GM23248 (cell line): ENCODE measurements around the gene THOC1. TPM values are rescaled to one million over a fixed set of nuclear protein-coding genes. Genes with fewer than 3 reads are reported as not detected.
A peak's percentile ranks its signal among the peaks of the same experiment; 100 is the strongest.

Experiments used
- DNase-seq: peaks from one replicate; pipeline ENCODE4 v3.0.0-alpha.2; 2015
- H2AFZ ChIP-seq: fragments of 200-600 bp; sonication (generic); 2 replicates; pipeline ENCODE4 v1.6.1; 2016; ENCODE audit warnings: antibody characterized with exemption
- H3F3A ChIP-seq: fragments of 200-600 bp; sonication (generic); 2 replicates; pipeline ENCODE4 v1.6.1; 2016; ENCODE audit warnings: mild to moderate bottlenecking, antibody characterized with exemption, mixed run types; ENCODE audit not compliant: insufficient read depth
- H3K27ac ChIP-seq: fragments of 200-600 bp; sonication (generic); 2 replicates; pipeline ENCODE4 v1.5.1; 2016; ENCODE audit warnings: mild to moderate bottlenecking
- H3K27me3 ChIP-seq: fragments of 200-600 bp; sonication (generic); replicated peaks from 2 replicates; pipeline ENCODE4 v1.6.1; 2016; ENCODE audit warnings: mild to moderate bottlenecking; ENCODE audit not compliant: insufficient read depth
- H3K36me3 ChIP-seq: fragments of 200-600 bp; sonication (generic); 2 replicates; pipeline ENCODE4 v1.6.1; 2016; ENCODE audit warnings: low read depth, mild to moderate bottlenecking
- H3K4me1 ChIP-seq: fragments of 200-600 bp; sonication (generic); 2 replicates; pipeline ENCODE4 v1.6.1; 2016; ENCODE audit warnings: mild to moderate bottlenecking; ENCODE audit not compliant: insufficient read depth
- H3K4me2 ChIP-seq: fragments of 200-600 bp; sonication (generic); one replicate; pipeline ENCODE4 v1.6.1; 2016; ENCODE audit warnings: mild to moderate bottlenecking; ENCODE audit not compliant: unreplicated experiment
- H3K4me3 ChIP-seq: fragments of 200-600 bp; sonication (generic); 2 replicates; pipeline ENCODE4 v1.5.1; 2016; ENCODE audit warnings: mild to moderate bottlenecking
- H3K79me2 ChIP-seq: fragments of 200-600 bp; sonication (generic); 2 replicates; pipeline ENCODE4 v1.6.1; 2016; ENCODE audit warnings: mild to moderate bottlenecking; ENCODE audit not compliant: insufficient read depth
- H3K9ac ChIP-seq: fragments of 200-600 bp; sonication (generic); 2 replicates; pipeline ENCODE4 v1.6.1; 2016; ENCODE audit warnings: mild to moderate bottlenecking
- H3K9me2 ChIP-seq: fragments of 200-600 bp; sonication (generic); 2 replicates; pipeline ENCODE4 v1.6.1; 2016; ENCODE audit warnings: mixed run types, mild to moderate bottlenecking, moderate library complexity; ENCODE audit not compliant: insufficient read depth
- H3K9me3 ChIP-seq: fragments of 200-600 bp; sonication (generic); one replicate; pipeline ENCODE4 v1.6.1; 2017; ENCODE audit warnings: low read depth
- H4K20me1 ChIP-seq: fragments of 200-600 bp; sonication (generic); 2 replicates; pipeline ENCODE4 v1.6.0; 2016; ENCODE audit not compliant: insufficient read depth
- EZH2 ChIP-seq: fragments of 200-600 bp; sonication (generic); IDR thresholded peaks from 2 replicates; pipeline ENCODE4 v1.6.1; 2018; ENCODE audit warnings: antibody characterized with exemption, mild to moderate bottlenecking; ENCODE audit not compliant: insufficient read depth, poor library complexity, severe bottlenecking
- EZH2phosphoT487 ChIP-seq: fragments of 200-600 bp; sonication (generic); IDR thresholded peaks from 2 replicates; pipeline ENCODE4 v1.6.1; 2018; ENCODE audit warnings: antibody characterized with exemption, moderate library complexity, mild to moderate bottlenecking, low read depth; ENCODE audit not compliant: insufficient read depth
- WGBS, 2 experiments: methylation state at CpG; one replicate each; pipeline ENCODE4 v1.1.6; 2015 to 2017; ENCODE audit warnings: low lambda C conversion rate in 2 of 2, low coverage in 1 of 2; ENCODE audit errors: missing lambda C conversion rate in 2 of 2; 5-methylcytosine and 5-hydroxymethylcytosine counted together
- in situ Hi-C: fragments of 300-500 bp; cut with MboI; formaldehyde crosslinking; loops from 2 replicates; pipeline ENCODE4 v1.15.0; 2020
- polyA plus RNA-seq: library from polyadenylated mRNA; unstranded; fragments of >200 nt; fragmentation: Nextera tagmentation; extraction: Ambion mirVana; gene quantifications from 2 replicates; pipeline ENCODE4 v1.2.1, GENCODE V29; 2016
- total RNA-seq: library from RNA; depleted of rRNA; stranded (reverse); fragments of >200 nt; shearing (Covaris generic); gene quantifications from 2 replicates; pipeline ENCODE4 v1.2.3, GENCODE V29; 2014

THOC1 gene
- total and polyA plus RNA-seq, 2 experiments from 2014 or later, result 23.2 to 28.3 TPM

DNA sequence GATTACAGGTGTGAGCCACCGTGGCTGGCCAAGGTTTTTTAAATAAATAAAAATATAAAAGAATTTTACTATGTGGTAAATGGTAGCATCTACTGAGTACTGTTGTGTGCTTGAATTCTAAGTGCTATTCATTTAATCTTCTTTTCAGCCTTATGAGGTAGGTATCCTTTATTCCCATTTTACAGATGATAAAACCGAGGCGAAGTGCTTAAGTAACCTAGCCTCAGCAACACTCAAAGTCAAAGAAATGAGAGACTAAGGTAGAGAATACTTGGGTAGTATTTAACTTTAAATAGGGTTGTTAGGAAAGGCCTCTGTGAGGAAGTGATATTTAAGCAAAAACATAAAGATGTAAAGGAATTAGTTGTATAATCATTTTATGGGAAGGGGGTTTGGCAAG is 5.7 kb upstream of the THOC1 start:
- Histone ChIP-seq H3K27me3 (no peaks in the 10 kb centered on the region), H2AFZ (no peak overlapping the region), H3F3A (no peaks in the 10 kb centered on the region), H3K4me2 (no peak overlapping the region), H3K4me1 (peaks cover 6% of the 10 kb centered on the region; the same call in 1 of the 2 replicates), H3K9me3 (no peaks in the 10 kb centered on the region), H3K4me3 (no peak overlapping the region), H4K20me1 (no peaks in the 10 kb centered on the region), H3K9ac (no peak overlapping the region), H3K79me2 (no peaks in the 10 kb centered on the region), H3K27ac (no peak overlapping the region), H3K9me2 (no peaks in the 10 kb centered on the region), H3K36me3 (no peaks in the 10 kb centered on the region)
- no peak for TF ChIP-seq EZH2phosphoT487
- no peak for TF ChIP-seq EZH2
- in situ Hi-C loops, result loop anchor here (10.0 kb wide), 1 partner anchor 561 kb away; no protein-coding TSS in a partner anchor
- DNase-seq, result no peak
- WGBS, 2 experiments, result 95 to 99% methylated on average over 3 of the region's 3 CpGs

DNA sequence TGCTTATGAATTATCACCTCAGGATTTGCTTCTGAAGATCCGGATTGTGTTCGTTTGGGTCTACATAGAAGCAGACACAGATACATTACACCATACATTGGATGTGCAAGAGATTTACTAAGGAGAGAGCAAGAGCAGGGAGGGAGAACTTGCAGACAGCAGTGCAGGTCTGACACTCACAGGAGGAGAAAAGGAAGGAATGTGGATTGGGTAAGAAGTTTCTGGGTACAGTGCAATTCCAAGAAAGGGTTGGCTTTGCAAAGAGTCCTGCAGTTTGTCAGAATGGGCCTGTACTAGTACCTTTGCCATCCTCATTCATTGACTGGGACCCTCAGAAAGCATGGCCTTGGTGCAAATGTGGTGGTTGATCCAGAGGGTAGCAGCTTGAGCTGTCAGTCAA is 4.8 kb upstream of the THOC1 start:
- no peak overlapping the region for H2AFZ ChIP-seq
- in situ Hi-C loops, result loop anchor here (10.0 kb wide), 1 partner anchor 562 kb away; no protein-coding TSS in a partner anchor
- H3K4me2 ChIP-seq, result no peak overlapping the region
- no peak overlapping the region for H3K9ac ChIP-seq
- H3K27me3 ChIP-seq, result no peaks in the 10 kb centered on the region
- H3K27ac ChIP-seq, result no peak overlapping the region
- no peak overlapping the region for H3K4me3 ChIP-seq
- peaks cover 6% of the 10 kb centered on the region; the same call in 1 of the 2 replicates for H3K4me1 ChIP-seq
- DNase-seq, result no peak
- H3F3A ChIP-seq, result no peaks in the 10 kb centered on the region
- no peaks in the 10 kb centered on the region for H4K20me1 ChIP-seq
- no peaks in the 10 kb centered on the region for H3K9me3 ChIP-seq
- peaks cover under 1% of the 10 kb centered on the region for H3K79me2 ChIP-seq
- 74 to 81% methylated on average over 2 of the region's 2 CpGs for WGBS, 2 experiments
- no peaks in the 10 kb centered on the region for H3K36me3 ChIP-seq
- H3K9me2 ChIP-seq, result no peaks in the 10 kb centered on the region
- TF ChIP-seq EZH2phosphoT487 (no peak), EZH2 (no peak)

DNA sequence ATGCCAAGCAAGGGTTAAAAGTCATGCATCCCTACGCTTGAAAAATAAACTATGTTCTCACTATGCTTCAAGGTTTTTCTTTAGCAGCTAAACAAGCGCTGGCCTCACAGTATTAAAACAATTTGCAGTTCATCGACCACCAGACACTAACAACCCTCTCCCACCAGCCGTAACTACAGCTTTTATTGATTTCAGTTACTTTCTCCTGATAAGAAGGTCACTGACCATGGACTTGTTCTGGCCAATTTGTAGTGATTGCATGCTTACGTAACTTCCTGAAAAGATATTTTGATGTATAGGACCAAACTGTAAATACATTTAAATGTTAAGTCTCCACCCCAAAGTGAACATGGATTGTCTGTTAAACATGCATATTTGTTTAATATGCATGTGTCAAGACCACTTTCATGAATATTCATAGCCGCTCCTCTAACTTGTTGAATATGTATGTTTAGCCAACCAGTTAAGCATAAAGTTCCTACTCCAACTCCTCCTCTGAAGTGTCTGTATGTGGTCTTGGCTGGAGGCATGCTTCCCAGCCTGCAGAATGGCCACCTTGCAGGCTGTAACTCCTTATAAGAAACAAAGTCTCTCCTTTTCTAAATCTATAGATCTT is 1.7 kb upstream of the THOC1 start:
- Histone ChIP-seq H3K9me2 (no peaks in the 10 kb centered on the region), H3K4me2 (no peak overlapping the region), H3K4me1 (peaks cover 9% of the 10 kb centered on the region), H3K27me3 (no peaks in the 10 kb centered on the region), H3K4me3 (no peak overlapping the region), H4K20me1 (no peaks in the 10 kb centered on the region), H3K9me3 (no peaks in the 10 kb centered on the region), H3K79me2 (peaks cover 30% of the 10 kb centered on the region), H2AFZ (no peak overlapping the region), H3K9ac (no peak overlapping the region), H3K27ac (no peak overlapping the region), H3K36me3 (no peaks in the 10 kb centered on the region), H3F3A (no peaks in the 10 kb centered on the region)
- in situ Hi-C loops, result loop anchor here (10.0 kb wide), 1 partner anchor 565 kb away; no protein-coding TSS in a partner anchor
- WGBS, 2 experiments, result 85 to 88% methylated on average over 6 of the region's 6 CpGs
- no peak for TF ChIP-seq EZH2phosphoT487
- no peak for TF ChIP-seq EZH2
- DNase-seq, result no peak

DNA sequence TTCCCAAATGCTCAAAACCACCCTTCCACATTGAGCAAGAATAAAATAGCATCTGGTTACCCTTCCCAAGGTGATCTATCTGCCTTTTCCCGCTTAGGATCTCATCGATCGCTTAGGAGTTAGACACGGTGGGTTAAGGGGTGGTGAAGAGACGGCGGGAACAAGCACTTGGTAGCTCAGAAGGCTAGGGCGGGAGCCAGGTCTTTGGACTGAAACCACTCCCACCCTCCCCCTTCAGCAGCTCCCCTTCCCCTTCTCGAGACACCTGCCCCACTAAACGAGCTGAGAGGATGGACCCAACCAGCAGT is 513 bp downstream of the THOC1 start:
- Histone ChIP-seq H3K27ac (peak overlapping the region; percentile 96), H3K9me2 (no peaks in the 10 kb centered on the region), H3F3A (0 out of 2 replicates have a peak, but pooled peaks cover 4% of the 10 kb centered on the region), H3K36me3 (peaks cover 6% of the 10 kb centered on the region), H3K27me3 (no peaks in the 10 kb centered on the region), H3K9ac (peak overlapping the region; percentile 100), H3K4me2 (peak overlapping the region; percentile 96), H3K79me2 (peaks cover 30% of the 10 kb centered on the region), H3K9me3 (no peaks in the 10 kb centered on the region), H3K4me1 (peaks cover 9% of the 10 kb centered on the region), H2AFZ (peak overlapping the region; percentile 90), H4K20me1 (no peaks in the 10 kb centered on the region), H3K4me3 (peak overlapping the region; percentile 97)
- 2 to 4% methylated on average over 9 of the region's 9 CpGs for WGBS, 2 experiments
- in situ Hi-C loops, result no loop called here
- no peak for TF ChIP-seq EZH2phosphoT487
- TF ChIP-seq EZH2, result no peak
- DNase-seq, result no peak
